Nucleus accumbens (tissue), 56 donors: ENCODE measurements around the gene CDK5R2.

Experiments used
- DNase-seq, 56 donors: peaks; one replicate each; lab custom pipeline; 2025; lab: John Stamatoyannopoulos, UW

CDK5R2 gene

GRCh38 chr2:218961651-218962570 is 2.4 kb downstream of the CDK5R2 start:
- peak in 3 of 56 donors; percentile 16 to 41 (median 24) for DNase-seq

GRCh38 chr2:218962859-218963492 is 3.5 kb downstream of the CDK5R2 start:
- peak in 47 of 56 donors; percentile 7 to 84 (median 53) for DNase-seq

- no peak for DNase-seq
Observed at GRCh38 chr2:218963601-218964000, 4.1 kb downstream of the CDK5R2 start.

GRCh38 chr2:218964041-218964771 is 4.7 kb downstream of the CDK5R2 start:
- DNase-seq = peak in 4 of 56 donors; percentile 20 to 41 (median 28)

- DNase-seq = no peak
Observed at GRCh38 chr2:218970894-218971293, 11.4 kb downstream of the CDK5R2 start.

- DNase-seq = no peak
Observed at GRCh38 chr2:218975060-218975777, 15.8 kb downstream of the CDK5R2 start.

GRCh38 chr2:218979846-218980734 is 20.6 kb downstream of the CDK5R2 start:
- peak in 52 of 56 donors; percentile 9 to 88 (median 58) for DNase-seq

GRCh38 chr2:218980735-218981389 is 21.4 kb downstream of the CDK5R2 start:
- no peak for DNase-seq

GRCh38 chr2:218981390-218981880 is 22.0 kb downstream of the CDK5R2 start:
- DNase-seq = no peak

GRCh38 chr2:218981881-218982585 is 22.6 kb downstream of the CDK5R2 start:
- DNase-seq = peak in 14 of 56 donors; percentile 14 to 65 (median 36)

- DNase-seq = no peak
Observed at GRCh38 chr2:218982586-218983262, 23.3 kb downstream of the CDK5R2 start.

- DNase-seq = no peak
Observed at GRCh38 chr2:218983263-218983933, 23.9 kb downstream of the CDK5R2 start.

- DNase-seq = no peak
Observed at GRCh38 chr2:218983934-218984238, 24.4 kb downstream of the CDK5R2 start.

GRCh38 chr2:218984239-218985020 is 25.0 kb downstream of the CDK5R2 start:
- no peak for DNase-seq

GRCh38 chr2:218985021-218985324 is 25.5 kb downstream of the CDK5R2 start, which contains the start of gene FEV:
TSS of gene FEV (minus strand) at chr2:218985184. CDS start at chr2:218985075, 109 bp downstream.
- no peak for DNase-seq
